HepG2 (cell line): ENCODE measurements around the gene SLX1A.

ENCODE experiments used
- BCL6 ChIP-seq: IDR thresholded peaks from 2 replicates; pipeline ENCODE4 v1.6.1; 2016; ENCODE audit warnings: missing genetic modification reagents, missing compliant biosample characterization
- EP300 ChIP-seq, 3 experiments: sonication (generic) in 1 of 3; formaldehyde crosslinking in 1 of 3; IDR thresholded peaks; 2 replicates each; pipeline versions ENCODE4 v1.5.1 to v1.6.1; 2011 to 2020; ENCODE audit warnings: low read depth in 2 of 3, low read length in 2 of 3, borderline replicate concordance in 1 of 3, improper control_type of control experiment in 1 of 3, mild to moderate bottlenecking in 1 of 3, missing genetic modification reagents in 1 of 3, moderate library complexity in 1 of 3
- ESRRA ChIP-seq: sonication (generic); formaldehyde crosslinking; IDR thresholded peaks from 2 replicates; pipeline ENCODE4 v1.5.1; 2020; ENCODE audit warnings: mild to moderate bottlenecking, low read depth, missing genetic modification reagents
- KDM5A ChIP-seq: fragments of 200-600 bp; sonication (generic); IDR thresholded peaks from 2 replicates; pipeline ENCODE4 v1.7.0; 2018; ENCODE audit warnings: antibody characterized with exemption, mild to moderate bottlenecking, low read length, borderline replicate concordance
- PHF20 ChIP-seq: sonication (generic); formaldehyde crosslinking; IDR thresholded peaks from 2 replicates; pipeline ENCODE4 v1.5.0; 2020; ENCODE audit warnings: mild to moderate bottlenecking, missing genetic modification reagents
- RFX5 ChIP-seq: IDR thresholded peaks from 2 replicates; pipeline ENCODE4 v1.6.1; 2011; ENCODE audit warnings: low read depth, low read length, improper control_type of control experiment
- SNAPC4 ChIP-seq: sonication (generic); formaldehyde crosslinking; IDR thresholded peaks from 2 replicates; pipeline ENCODE4 v1.4.0; 2020; ENCODE audit warnings: mild to moderate bottlenecking, missing genetic modification reagents
- SP2 ChIP-seq: sonication (generic); formaldehyde crosslinking; IDR thresholded peaks from 2 replicates; pipeline ENCODE4 v1.5.1; 2020; ENCODE audit warnings: mild to moderate bottlenecking, missing genetic modification reagents
- ZFP36 ChIP-seq: fragments of 150-350 bp; IDR thresholded peaks from 2 replicates; pipeline ENCODE4 v1.6.1; 2018; ENCODE audit warnings: borderline replicate concordance, low read length, low read depth; ENCODE audit not compliant: partially characterized antibody
- ZFP41 ChIP-seq: sonication (generic); formaldehyde crosslinking; IDR thresholded peaks from 2 replicates; pipeline ENCODE4 v1.4.0; 2020; ENCODE audit warnings: mild to moderate bottlenecking, missing genetic modification reagents, borderline replicate concordance
- ZNF180 ChIP-seq: sonication (generic); formaldehyde crosslinking; IDR thresholded peaks from 2 replicates; pipeline ENCODE4 v1.4.0; 2020; ENCODE audit warnings: low read depth, missing genetic modification reagents, borderline replicate concordance
- ZNF234 ChIP-seq: sonication (generic); formaldehyde crosslinking; conservative IDR thresholded peaks from 2 replicates; pipeline ENCODE4 v1.5.1; 2020; ENCODE audit warnings: mild to moderate bottlenecking, missing genetic modification reagents
- ZXDC ChIP-seq: sonication (generic); formaldehyde crosslinking; IDR thresholded peaks from 2 replicates; pipeline ENCODE4 v1.5.0; 2020; ENCODE audit warnings: mild to moderate bottlenecking, missing genetic modification reagents

GRCh38 chr16:30166202-30166902 lies 27.3 kb upstream of the SLX1A start:
- no peak for TF ChIP-seq ESRRA (CRISPR knock-in tag)
- no peak for TF ChIP-seq KDM5A
- TF ChIP-seq ZXDC (CRISPR knock-in tag), result no peak
- TF ChIP-seq PHF20 (CRISPR knock-in tag), result no peak
- no peak for TF ChIP-seq BCL6 (CRISPR knock-in tag)
- no peak for TF ChIP-seq ZNF180 (CRISPR knock-in tag)
- no peak for TF ChIP-seq SP2 (CRISPR knock-in tag)
- TF ChIP-seq ZFP36, result no peak
- TF ChIP-seq EP300 (IDR thresholded peaks at IDR 0.05; ENCODE audit: low read depth in 2 of 2, low read length in 2 of 2), result no peak
- no peak for TF ChIP-seq EP300 (CRISPR knock-in tag; IDR thresholded peaks at IDR 0.05; ENCODE audit: borderline replicate concordance)
- no peak for TF ChIP-seq SNAPC4 (CRISPR knock-in tag)
- TF ChIP-seq ZNF234 (CRISPR knock-in tag), result no peak
- no peak for TF ChIP-seq ZFP41
- TF ChIP-seq RFX5, result no peak
